IMR-90 (cell line): ENCODE results near the gene OTULINL. TPM values are rescaled to one million over a fixed set of nuclear protein-coding genes. Genes with fewer than 3 reads are reported as not detected.

Experiments used
- ATAC-seq: fragments of 200-7000 bp; cut with Tn5 transposase; 2 replicates; pipeline ENCODE4 v1.9.1; 2020; ENCODE audit warnings: low read depth, mild to moderate bottlenecking, moderate library complexity
- BruUV-seq: library from RNA; stranded (reverse); fragments of 400-500 nt; replicated peaks from 2 replicates; lab custom pipeline; 2021; lab: Mats Ljungman, UMichigan
- CTCF ChIA-PET: fragments of 300-600 bp; formaldehyde crosslinking; extraction: SDS; loops from one replicate; lab custom pipeline; 2021; ENCODE audit warnings: antibody characterized with exemption; lab: Yijun Ruan, JAX
- POLR2A ChIA-PET: fragments of 300-600 bp; sonication (Branson Sonifier 250); formaldehyde crosslinking; loops from one replicate; lab custom pipeline; 2022; ENCODE audit warnings: antibody characterized with exemption; ENCODE audit not compliant: unreplicated experiment; lab: Charles Lee
- DNase-seq: peaks from one replicate; pipeline ENCODE4 v3.0.0; 2013
- H2AFZ ChIP-seq: replicated peaks from 2 replicates; pipeline ENCODE3; 2013; ENCODE audit warnings: low read length, mild to moderate bottlenecking; ENCODE audit not compliant: poor library complexity
- H2AK5ac ChIP-seq: 2 replicates; pipeline ENCODE4 v1.6.1; 2013; ENCODE audit warnings: low read depth, low read length, inconsistent platforms
- H2AK9ac ChIP-seq: replicated peaks from 2 replicates; pipeline ENCODE3; 2013; ENCODE audit warnings: mild to moderate bottlenecking, low read depth, low read length, moderate library complexity; ENCODE audit not compliant: poor library complexity
- H2BK120ac ChIP-seq: 2 replicates; pipeline ENCODE4 v1.6.1; 2013; ENCODE audit warnings: low read depth, low read length, inconsistent platforms
- H2BK15ac ChIP-seq: 3 replicates; pipeline ENCODE4 v1.6.1; 2013; ENCODE audit warnings: low read depth, low read length, inconsistent platforms
- H2BK20ac ChIP-seq: 2 replicates; pipeline ENCODE4 v1.6.1; 2013; ENCODE audit warnings: low read depth, mild to moderate bottlenecking, inconsistent platforms, low read length, moderate library complexity
- H2BK5ac ChIP-seq: 2 replicates; pipeline ENCODE4 v1.6.1; 2013; ENCODE audit warnings: mild to moderate bottlenecking, low read depth, low read length, inconsistent platforms; ENCODE audit not compliant: poor library complexity, severe bottlenecking
- H3K14ac ChIP-seq: replicated peaks from 2 replicates; pipeline ENCODE4 v1.6.1; 2013; ENCODE audit warnings: low read depth, low read length, inconsistent platforms
- H3K18ac ChIP-seq: 2 replicates; pipeline ENCODE4 v1.6.1; 2013; ENCODE audit warnings: low read depth, low read length, control low read depth
- H3K23ac ChIP-seq: 2 replicates; pipeline ENCODE4 v1.6.1; 2013; ENCODE audit warnings: low read depth, low read length, inconsistent platforms
- H3K27ac ChIP-seq: 2 replicates; pipeline ENCODE4 v1.5.1; 2013; ENCODE audit warnings: mild to moderate bottlenecking, control low read depth, low read length; ENCODE audit not compliant: insufficient read depth
- H3K27me3 ChIP-seq: 2 replicates; pipeline ENCODE4 v1.6.1; 2013; ENCODE audit warnings: low read length; ENCODE audit not compliant: control insufficient read depth, insufficient read depth
- H3K36me3 ChIP-seq: 2 replicates; pipeline ENCODE4 v1.6.1; 2013; ENCODE audit warnings: low read length, mixed read lengths; ENCODE audit not compliant: control insufficient read depth, insufficient read depth
- H3K4ac ChIP-seq: 2 replicates; pipeline ENCODE4 v1.6.1; 2013; ENCODE audit warnings: low read depth, low read length, inconsistent platforms
- H3K4me1 ChIP-seq: 2 replicates; pipeline ENCODE4 v1.6.1; 2013; ENCODE audit warnings: low read length, mixed read lengths; ENCODE audit not compliant: control insufficient read depth, insufficient read depth
- H3K4me2 ChIP-seq: 2 replicates; pipeline ENCODE4 v1.6.1; 2013; ENCODE audit warnings: low read depth, mild to moderate bottlenecking, control low read depth, low read length, moderate library complexity
- H3K4me3 ChIP-seq: 2 replicates; pipeline ENCODE4 v1.5.1; 2013; ENCODE audit warnings: low read depth, mild to moderate bottlenecking, control low read depth, low read length, moderate library complexity; ENCODE audit not compliant: insufficient read depth
- H3K56ac ChIP-seq: 2 replicates; pipeline ENCODE4 v1.6.1; 2013; ENCODE audit warnings: low read length, inconsistent platforms; ENCODE audit not compliant: insufficient read depth; ENCODE audit errors: extremely low read depth
- H3K79me1 ChIP-seq, 2 experiments: 2 replicates each; pipeline ENCODE4 v1.6.1; 2013; ENCODE audit warnings: low read length in 2 of 2, inconsistent platforms in 1 of 2, low read depth in 1 of 2
- H3K9ac ChIP-seq: 2 replicates; pipeline ENCODE4 v1.6.1; 2013; ENCODE audit warnings: low read depth, low read length, control low read depth
- H3K9me1 ChIP-seq: 2 replicates; pipeline ENCODE4 v1.6.1; 2013; ENCODE audit warnings: low read length, inconsistent platforms; ENCODE audit not compliant: insufficient read depth
- H3K9me3 ChIP-seq: 2 replicates; pipeline ENCODE4 v1.6.1; 2013; ENCODE audit warnings: low read length; ENCODE audit not compliant: control insufficient read depth, insufficient read depth
- H4K20me1 ChIP-seq: 2 replicates; pipeline ENCODE4 v1.6.1; 2013; ENCODE audit warnings: low read length, inconsistent platforms; ENCODE audit not compliant: insufficient read depth
- H4K5ac ChIP-seq: 2 replicates; pipeline ENCODE4 v1.6.1; 2013; ENCODE audit warnings: mild to moderate bottlenecking, low read depth, low read length, control low read depth
- H4K8ac ChIP-seq, 2 experiments: 2 replicates each; pipeline ENCODE4 v1.6.1; 2013; ENCODE audit warnings: low read depth in 2 of 2, low read length in 2 of 2, control low read depth in 1 of 2, inconsistent platforms in 1 of 2
- H4K91ac ChIP-seq: 2 replicates; pipeline ENCODE4 v1.6.1; 2013; ENCODE audit warnings: low read depth, low read length, inconsistent platforms; ENCODE audit not compliant: insufficient read depth
- CEBPB ChIP-seq: IDR thresholded peaks from 2 replicates; pipeline ENCODE4 v1.6.1; 2012; ENCODE audit warnings: low read depth, low read length, improper control_type of control experiment
- CHD1 ChIP-seq: IDR thresholded peaks from 2 replicates; pipeline ENCODE4 v1.6.1; 2012; ENCODE audit warnings: low read depth, low read length, improper control_type of control experiment
- CTCF ChIP-seq: conservative IDR thresholded peaks from 2 replicates; pipeline ENCODE4 v1.5.1; 2012; ENCODE audit warnings: mild to moderate bottlenecking, low read depth, low read length, improper control_type of control experiment
- MAZ ChIP-seq: IDR thresholded peaks from 2 replicates; pipeline ENCODE4 v1.6.1; 2012; ENCODE audit warnings: low read depth, mild to moderate bottlenecking, low read length, improper control_type of control experiment, moderate library complexity, borderline replicate concordance
- MXI1 ChIP-seq: IDR thresholded peaks from 2 replicates; pipeline ENCODE4 v1.6.1; 2012; ENCODE audit warnings: low read depth, mild to moderate bottlenecking, low read length, moderate library complexity, borderline replicate concordance
- NFE2L2 ChIP-seq: fragments of 150-350 bp; IDR thresholded peaks from 2 replicates; pipeline ENCODE4 v1.6.1; 2016; ENCODE audit warnings: low read depth, mild to moderate bottlenecking, low read length
- POLR2A ChIP-seq: IDR thresholded peaks from 2 replicates; pipeline ENCODE4 v1.6.1; 2012; ENCODE audit warnings: mild to moderate bottlenecking, low read depth, low read length
- RCOR1 ChIP-seq: IDR thresholded peaks from 2 replicates; pipeline ENCODE4 v1.6.1; 2012; ENCODE audit warnings: mild to moderate bottlenecking, low read length, improper control_type of control experiment; ENCODE audit not compliant: insufficient replicate concordance
- RFX5 ChIP-seq: IDR thresholded peaks from 2 replicates; pipeline ENCODE4 v1.8.0; 2012; ENCODE audit warnings: low read depth, mild to moderate bottlenecking, low read length, moderate library complexity
- SMC3 ChIP-seq: fragments of 150-350 bp; IDR thresholded peaks from 2 replicates; pipeline ENCODE4 v1.6.1; 2016; ENCODE audit warnings: low read depth, mild to moderate bottlenecking, antibody characterized with exemption, low read length, moderate library complexity
- USF2 ChIP-seq: fragments of 150-350 bp; IDR thresholded peaks from 2 replicates; pipeline ENCODE4 v1.6.1; 2017; ENCODE audit warnings: mild to moderate bottlenecking, antibody characterized with exemption, low read length, low read depth
- WGBS, 2 experiments: methylation state at CpG; one replicate each; pipeline versions ENCODE4 v1.1.5 to v1.1.7; 2013; ENCODE audit warnings: missing lambda C conversion rate in 2 of 2; ENCODE audit not compliant: insufficient read length in 1 of 2; ENCODE audit errors: extremely low coverage in 2 of 2; 5-methylcytosine and 5-hydroxymethylcytosine counted together
- dilution Hi-C: fragments of 300-500 bp; cut with HindIII; formaldehyde crosslinking; loops from one replicate; pipeline ENCODE4 v1.14.3; 2018; ENCODE audit warnings: low sequenced_read_pairs; ENCODE audit not compliant: unreplicated experiment
- in situ Hi-C: fragments of 300-500 bp; cut with MboI; formaldehyde crosslinking; loops from 3 replicates; pipeline ENCODE4 v1.14.3; 2019; ENCODE audit warnings: low sequenced_read_pairs, inconsistent platforms, mixed read lengths
- intact Hi-C: fragments of 100-400 bp; cut with micrococcal nuclease; formaldehyde crosslinking; loops from 2 replicates; pipeline ENCODE4 v1.10.0; 2022
- polyA plus RNA-seq, 3 experiments: library from polyadenylated mRNA; depleted of rRNA; stranded (reverse); fragments of >200 nt; gene quantifications; 2 replicates each; pipeline ENCODE4 v1.2.3, GENCODE V29; 2012; ENCODE audit warnings: low replicate concordance in 1 of 3
- total RNA-seq: library from RNA; depleted of rRNA; stranded (reverse); fragments of >200 nt; gene quantifications from 2 replicates; pipeline ENCODE4 v1.2.3, GENCODE V29; 2012
- TF ChIP-seq, protein P1 (sequence below): fragments of 150-350 bp; IDR thresholded peaks from 2 replicates; pipeline ENCODE4 v1.6.1; 2016; ENCODE audit warnings: low read depth, mild to moderate bottlenecking, low read length, moderate library complexity, borderline replicate concordance

Gene OTULINL
- total and polyA plus RNA-seq, 2 of the 4 experiments (the other 2 are of a cell fraction), result 0.09 to 0.18 TPM

DNA sequence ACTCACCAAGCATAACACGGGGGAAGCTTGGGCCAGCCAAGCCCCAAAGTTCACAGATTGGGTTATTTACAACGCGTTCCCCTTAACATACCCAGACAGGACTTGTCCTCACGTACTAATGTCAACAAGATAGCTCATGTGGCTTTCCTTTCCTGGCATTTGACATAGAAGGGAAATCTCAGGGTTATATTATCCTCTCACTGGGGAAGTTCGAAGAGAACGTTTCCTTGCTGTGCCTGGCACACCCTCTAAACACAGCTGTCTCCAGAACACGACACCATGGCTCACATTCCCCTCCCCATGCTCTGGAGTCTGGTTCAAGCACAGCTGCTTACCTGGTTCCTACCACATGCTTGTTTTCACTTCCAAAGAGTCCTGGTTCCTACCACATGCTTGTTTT is 46.8 kb upstream of the OTULINL start:
- TF ChIP-seq, protein P1, sequence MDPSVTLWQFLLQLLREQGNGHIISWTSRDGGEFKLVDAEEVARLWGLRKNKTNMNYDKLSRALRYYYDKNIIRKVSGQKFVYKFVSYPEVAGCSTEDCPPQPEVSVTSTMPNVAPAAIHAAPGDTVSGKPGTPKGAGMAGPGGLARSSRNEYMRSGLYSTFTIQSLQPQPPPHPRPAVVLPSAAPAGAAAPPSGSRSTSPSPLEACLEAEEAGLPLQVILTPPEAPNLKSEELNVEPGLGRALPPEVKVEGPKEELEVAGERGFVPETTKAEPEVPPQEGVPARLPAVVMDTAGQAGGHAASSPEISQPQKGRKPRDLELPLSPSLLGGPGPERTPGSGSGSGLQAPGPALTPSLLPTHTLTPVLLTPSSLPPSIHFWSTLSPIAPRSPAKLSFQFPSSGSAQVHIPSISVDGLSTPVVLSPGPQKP, result no peak
- no peak for TF ChIP-seq USF2
- TF ChIP-seq CTCF, result no peak
- TF ChIP-seq NFE2L2, result no peak
- TF ChIP-seq SMC3, result no peak
- no peak for TF ChIP-seq RCOR1
- no peak for TF ChIP-seq CEBPB
- no peak for TF ChIP-seq CHD1
- no peak for TF ChIP-seq MAZ
- TF ChIP-seq MXI1, result no peak
- no peak for TF ChIP-seq POLR2A
- TF ChIP-seq RFX5, result no peak
- H3K4me1 ChIP-seq, result no peaks in the 10 kb centered on the region
- no peak overlapping the region for H2BK5ac ChIP-seq
- no peak overlapping the region for H3K14ac ChIP-seq
- no peak overlapping the region for H4K5ac ChIP-seq
- H3K4me3 ChIP-seq, result no peak overlapping the region
- no peak for DNase-seq
- H3K23ac ChIP-seq, result no peak overlapping the region
- H3K36me3 ChIP-seq, result no peaks in the 10 kb centered on the region
- BruUV-seq, result no TSS peak
- H3K9me3 ChIP-seq, result no peaks in the 10 kb centered on the region
- H3K56ac ChIP-seq, result no peak overlapping the region
- ChIA-PET CTCF (no interaction called here), POLR2A (no interaction called here)
- H2AFZ ChIP-seq, result no peak overlapping the region
- no peak overlapping the region for H4K8ac ChIP-seq
- WGBS, 2 experiments, result 0% methylated on average over 4 of the region's 7 CpGs; no CpG with 5 or more reads in 1 of the 2 experiments
- H2BK15ac ChIP-seq, result no peak overlapping the region
- no peak overlapping the region for H3K9ac ChIP-seq
- peak; percentile 37 for ATAC-seq
- peaks cover 15% of the 10 kb centered on the region for H3K27me3 ChIP-seq
- no peak overlapping the region for H2AK5ac ChIP-seq
- H3K27ac ChIP-seq, result no peak overlapping the region
- H3K9me1 ChIP-seq, result 0 out of 2 replicates have a peak, but pooled peaks cover 2% of the 10 kb centered on the region
- H3K79me1 ChIP-seq, result no peaks in the 10 kb centered on the region
- no peak overlapping the region for H4K91ac ChIP-seq
- H2BK20ac ChIP-seq, result no peak overlapping the region
- no peak overlapping the region for H3K18ac ChIP-seq
- no peaks in the 10 kb centered on the region for H4K20me1 ChIP-seq
- H3K4ac ChIP-seq, result no peak overlapping the region
- dilution Hi-C loops, result no loop called here
- H2BK120ac ChIP-seq, result no peak overlapping the region
- in situ Hi-C loops, result no loop called here
- H3K4me2 ChIP-seq, result no peak overlapping the region
- intact Hi-C loops, result no loop called here
- H2AK9ac ChIP-seq, result no peak overlapping the region
